Measurements from ENCODE around the gene TGFB2. TPM values are rescaled to one million over a fixed set of nuclear protein-coding genes. Genes with fewer than 3 reads are reported as not detected.
A peak's percentile ranks its signal among the peaks of the same experiment; 100 is the strongest.

Gene TGFB2
- total RNA-seq, 1 experiment from 2014 or later = 2.5 TPM

DNA sequence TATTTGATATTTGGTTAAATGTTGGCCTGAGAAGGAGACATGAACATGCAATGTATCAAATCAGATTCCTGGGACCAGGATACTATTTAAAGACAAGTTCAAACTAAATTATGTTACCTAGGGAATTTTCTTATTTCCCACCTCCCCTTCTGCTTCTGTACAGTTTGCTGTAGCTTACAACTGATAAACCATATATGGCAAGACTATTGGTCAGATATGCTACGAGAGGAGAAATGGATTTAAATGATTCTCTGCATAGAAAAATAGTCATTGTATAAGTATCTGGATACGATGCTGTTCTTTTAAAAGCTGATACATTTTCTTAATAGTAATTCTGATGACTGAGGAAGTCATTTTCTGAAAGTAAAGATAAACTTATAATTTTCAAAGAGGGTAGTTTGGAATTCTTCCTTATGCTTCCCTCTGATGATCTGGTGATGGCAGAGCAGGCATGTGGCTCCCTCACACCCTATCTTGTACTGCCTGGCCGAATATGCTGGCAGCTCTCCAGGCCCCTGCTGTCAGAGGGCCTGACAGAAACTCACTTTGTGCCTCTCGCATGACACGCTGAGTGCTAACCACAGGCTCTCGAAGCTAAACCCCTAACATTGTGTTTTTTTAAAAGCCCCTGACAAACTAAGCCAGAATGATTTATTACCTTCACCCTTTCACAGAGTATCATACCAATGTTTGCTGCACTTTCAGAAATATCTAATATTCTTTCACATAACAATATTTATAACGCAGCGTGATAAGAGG is 40.7 kb upstream of the TGFB2 start (continued):
- TF ChIP-seq, protein P1, sequence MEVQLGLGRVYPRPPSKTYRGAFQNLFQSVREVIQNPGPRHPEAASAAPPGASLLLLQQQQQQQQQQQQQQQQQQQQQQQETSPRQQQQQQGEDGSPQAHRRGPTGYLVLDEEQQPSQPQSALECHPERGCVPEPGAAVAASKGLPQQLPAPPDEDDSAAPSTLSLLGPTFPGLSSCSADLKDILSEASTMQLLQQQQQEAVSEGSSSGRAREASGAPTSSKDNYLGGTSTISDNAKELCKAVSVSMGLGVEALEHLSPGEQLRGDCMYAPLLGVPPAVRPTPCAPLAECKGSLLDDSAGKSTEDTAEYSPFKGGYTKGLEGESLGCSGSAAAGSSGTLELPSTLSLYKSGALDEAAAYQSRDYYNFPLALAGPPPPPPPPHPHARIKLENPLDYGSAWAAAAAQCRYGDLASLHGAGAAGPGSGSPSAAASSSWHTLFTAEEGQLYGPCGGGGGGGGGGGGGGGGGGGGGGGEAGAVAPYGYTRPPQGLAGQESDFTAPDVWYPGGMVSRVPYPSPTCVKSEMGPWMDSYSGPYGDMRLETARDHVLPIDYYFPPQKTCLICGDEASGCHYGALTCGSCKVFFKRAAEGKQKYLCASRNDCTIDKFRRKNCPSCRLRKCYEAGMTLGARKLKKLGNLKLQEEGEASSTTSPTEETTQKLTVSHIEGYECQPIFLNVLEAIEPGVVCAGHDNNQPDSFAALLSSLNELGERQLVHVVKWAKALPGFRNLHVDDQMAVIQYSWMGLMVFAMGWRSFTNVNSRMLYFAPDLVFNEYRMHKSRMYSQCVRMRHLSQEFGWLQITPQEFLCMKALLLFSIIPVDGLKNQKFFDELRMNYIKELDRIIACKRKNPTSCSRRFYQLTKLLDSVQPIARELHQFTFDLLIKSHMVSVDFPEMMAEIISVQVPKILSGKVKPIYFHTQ (CRISPR knock-in tag; IDR thresholded peaks at IDR 0.05) = no peak

DNA sequence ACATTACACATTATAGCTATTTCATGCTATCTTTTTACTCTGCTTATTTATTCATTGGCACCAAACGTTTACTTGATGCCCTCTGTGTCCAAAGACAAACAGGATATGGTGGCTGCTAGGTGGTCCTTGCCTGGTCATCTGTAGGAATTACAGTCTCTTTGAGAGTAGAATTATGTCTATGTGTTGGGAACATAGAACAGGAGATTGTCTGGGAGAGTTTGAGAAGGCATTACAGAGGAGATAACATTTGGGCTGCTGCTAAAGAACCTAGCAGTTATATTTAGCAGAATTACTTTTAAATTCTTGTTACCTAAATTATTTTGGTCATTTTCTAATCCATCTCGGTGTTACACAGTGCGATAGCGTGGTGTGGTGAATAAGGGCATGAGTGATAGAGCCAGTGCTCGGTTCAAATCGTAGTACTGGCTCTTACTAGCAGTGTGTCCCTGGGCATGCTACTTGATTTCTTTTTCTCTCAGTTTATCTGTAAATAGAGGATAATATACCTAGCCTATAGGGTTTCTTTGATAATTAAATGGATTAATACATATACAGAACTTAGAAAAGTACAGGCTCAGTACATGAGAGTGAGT is 39.6 kb upstream of the TGFB2 start:
- Mint-ChIP-seq H3K27ac (peak overlapping the region; percentile 65), H3K4me1 (peaks cover 53% of the 10 kb centered on the region), H3K4me3 (no peak overlapping the region), H3K27me3 (ENCODE audit: low read depth) (no peaks in the 10 kb centered on the region), H3K36me3 (peaks cover 30% of the 10 kb centered on the region), H3K9me3 (no peaks in the 10 kb centered on the region)
- DNase-seq (ENCODE audit: low spot score) (no peak), ATAC-seq (no peak)
- CTCF ChIA-PET = interaction anchor here (1.2 kb wide), 1 partner anchor 1081 kb away, joined by 3 read pairs; no protein-coding TSS in a partner anchor
- POLR2A ChIA-PET = no interaction called here
- TF ChIP-seq ZNF671 (CRISPR knock-in tag; IDR thresholded peaks at IDR 0.05) (no peak), FOXK1 (CRISPR knock-in tag; IDR thresholded peaks at IDR 0.05) (no peak), SMAD3 (CRISPR knock-in tag; IDR thresholded peaks at IDR 0.05; ENCODE audit: borderline replicate concordance) (no peak), ZNF232 (CRISPR knock-in tag; IDR thresholded peaks at IDR 0.05) (no peak), EMX1 (CRISPR knock-in tag; IDR thresholded peaks at IDR 0.05) (no peak), TCF7 (CRISPR knock-in tag; IDR thresholded peaks at IDR 0.05; ENCODE audit: low read depth) (no peak), HMGA2 (CRISPR knock-in tag; IDR thresholded peaks at IDR 0.05) (no peak), ZNF423 (CRISPR knock-in tag; IDR thresholded peaks at IDR 0.05) (no peak)
- TF ChIP-seq, protein P2, sequence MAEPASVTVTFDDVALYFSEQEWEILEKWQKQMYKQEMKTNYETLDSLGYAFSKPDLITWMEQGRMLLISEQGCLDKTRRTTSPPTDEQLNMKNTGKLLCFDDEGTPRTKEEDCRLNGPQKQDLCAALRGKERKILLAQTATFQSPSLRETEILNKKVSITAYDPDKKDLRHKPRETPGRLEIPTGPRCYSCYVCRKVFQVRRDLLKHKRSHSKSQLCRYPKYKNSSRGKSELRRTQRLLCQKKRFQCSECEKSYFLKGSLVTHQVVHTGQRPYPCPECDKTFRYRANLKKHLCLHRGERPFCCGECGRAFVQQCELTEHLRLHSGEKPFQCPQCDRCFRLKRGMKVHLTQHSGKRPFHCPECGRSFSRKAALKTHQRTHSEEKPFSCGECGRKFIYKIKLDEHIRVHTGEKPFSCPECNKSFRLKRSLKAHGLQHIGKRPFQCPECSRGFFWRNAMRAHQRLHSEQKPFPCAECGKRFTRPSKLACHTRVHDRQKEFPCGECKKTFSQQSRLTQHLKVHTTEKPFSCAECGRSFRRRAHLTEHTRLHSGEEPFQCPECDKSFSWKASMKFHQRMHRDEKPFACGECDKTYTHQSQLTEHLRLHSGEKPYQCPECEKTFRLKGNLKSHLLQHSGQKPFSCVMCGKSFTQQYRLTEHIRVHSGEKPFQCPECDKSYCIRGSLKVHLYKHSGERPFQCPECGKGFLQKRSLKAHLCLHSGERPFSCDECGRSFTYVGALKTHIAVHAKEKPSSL (CRISPR knock-in tag; conservative IDR thresholded peaks at IDR 0.05) = no peak
- TF ChIP-seq, protein P3, sequence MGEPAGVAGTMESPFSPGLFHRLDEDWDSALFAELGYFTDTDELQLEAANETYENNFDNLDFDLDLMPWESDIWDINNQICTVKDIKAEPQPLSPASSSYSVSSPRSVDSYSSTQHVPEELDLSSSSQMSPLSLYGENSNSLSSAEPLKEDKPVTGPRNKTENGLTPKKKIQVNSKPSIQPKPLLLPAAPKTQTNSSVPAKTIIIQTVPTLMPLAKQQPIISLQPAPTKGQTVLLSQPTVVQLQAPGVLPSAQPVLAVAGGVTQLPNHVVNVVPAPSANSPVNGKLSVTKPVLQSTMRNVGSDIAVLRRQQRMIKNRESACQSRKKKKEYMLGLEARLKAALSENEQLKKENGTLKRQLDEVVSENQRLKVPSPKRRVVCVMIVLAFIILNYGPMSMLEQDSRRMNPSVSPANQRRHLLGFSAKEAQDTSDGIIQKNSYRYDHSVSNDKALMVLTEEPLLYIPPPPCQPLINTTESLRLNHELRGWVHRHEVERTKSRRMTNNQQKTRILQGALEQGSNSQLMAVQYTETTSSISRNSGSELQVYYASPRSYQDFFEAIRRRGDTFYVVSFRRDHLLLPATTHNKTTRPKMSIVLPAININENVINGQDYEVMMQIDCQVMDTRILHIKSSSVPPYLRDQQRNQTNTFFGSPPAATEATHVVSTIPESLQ (CRISPR knock-in tag; IDR thresholded peaks at IDR 0.05) = no peak
- TF ChIP-seq, protein P4, sequence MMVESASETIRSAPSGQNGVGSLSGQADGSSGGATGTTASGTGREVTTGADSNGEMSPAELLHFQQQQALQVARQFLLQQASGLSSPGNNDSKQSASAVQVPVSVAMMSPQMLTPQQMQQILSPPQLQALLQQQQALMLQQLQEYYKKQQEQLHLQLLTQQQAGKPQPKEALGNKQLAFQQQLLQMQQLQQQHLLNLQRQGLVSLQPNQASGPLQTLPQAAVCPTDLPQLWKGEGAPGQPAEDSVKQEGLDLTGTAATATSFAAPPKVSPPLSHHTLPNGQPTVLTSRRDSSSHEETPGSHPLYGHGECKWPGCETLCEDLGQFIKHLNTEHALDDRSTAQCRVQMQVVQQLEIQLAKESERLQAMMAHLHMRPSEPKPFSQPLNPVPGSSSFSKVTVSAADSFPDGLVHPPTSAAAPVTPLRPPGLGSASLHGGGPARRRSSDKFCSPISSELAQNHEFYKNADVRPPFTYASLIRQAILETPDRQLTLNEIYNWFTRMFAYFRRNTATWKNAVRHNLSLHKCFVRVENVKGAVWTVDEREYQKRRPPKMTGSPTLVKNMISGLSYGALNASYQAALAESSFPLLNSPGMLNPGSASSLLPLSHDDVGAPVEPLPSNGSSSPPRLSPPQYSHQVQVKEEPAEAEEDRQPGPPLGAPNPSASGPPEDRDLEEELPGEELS (CRISPR knock-in tag; IDR thresholded peaks at IDR 0.05) = no peak
- TF ChIP-seq, protein P5, sequence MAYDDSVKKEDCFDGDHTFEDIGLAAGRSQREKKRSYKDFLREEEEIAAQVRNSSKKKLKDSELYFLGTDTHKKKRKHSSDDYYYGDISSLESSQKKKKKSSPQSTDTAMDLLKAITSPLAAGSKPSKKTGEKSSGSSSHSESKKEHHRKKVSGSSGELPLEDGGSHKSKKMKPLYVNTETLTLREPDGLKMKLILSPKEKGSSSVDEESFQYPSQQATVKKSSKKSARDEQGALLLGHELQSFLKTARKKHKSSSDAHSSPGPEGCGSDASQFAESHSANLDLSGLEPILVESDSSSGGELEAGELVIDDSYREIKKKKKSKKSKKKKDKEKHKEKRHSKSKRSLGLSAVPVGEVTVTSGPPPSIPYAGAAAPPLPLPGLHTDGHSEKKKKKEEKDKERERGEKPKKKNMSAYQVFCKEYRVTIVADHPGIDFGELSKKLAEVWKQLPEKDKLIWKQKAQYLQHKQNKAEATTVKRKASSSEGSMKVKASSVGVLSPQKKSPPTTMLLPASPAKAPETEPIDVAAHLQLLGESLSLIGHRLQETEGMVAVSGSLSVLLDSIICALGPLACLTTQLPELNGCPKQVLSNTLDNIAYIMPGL (CRISPR knock-in tag; IDR thresholded peaks at IDR 0.05) = no peak
- TF ChIP-seq, protein P6, sequence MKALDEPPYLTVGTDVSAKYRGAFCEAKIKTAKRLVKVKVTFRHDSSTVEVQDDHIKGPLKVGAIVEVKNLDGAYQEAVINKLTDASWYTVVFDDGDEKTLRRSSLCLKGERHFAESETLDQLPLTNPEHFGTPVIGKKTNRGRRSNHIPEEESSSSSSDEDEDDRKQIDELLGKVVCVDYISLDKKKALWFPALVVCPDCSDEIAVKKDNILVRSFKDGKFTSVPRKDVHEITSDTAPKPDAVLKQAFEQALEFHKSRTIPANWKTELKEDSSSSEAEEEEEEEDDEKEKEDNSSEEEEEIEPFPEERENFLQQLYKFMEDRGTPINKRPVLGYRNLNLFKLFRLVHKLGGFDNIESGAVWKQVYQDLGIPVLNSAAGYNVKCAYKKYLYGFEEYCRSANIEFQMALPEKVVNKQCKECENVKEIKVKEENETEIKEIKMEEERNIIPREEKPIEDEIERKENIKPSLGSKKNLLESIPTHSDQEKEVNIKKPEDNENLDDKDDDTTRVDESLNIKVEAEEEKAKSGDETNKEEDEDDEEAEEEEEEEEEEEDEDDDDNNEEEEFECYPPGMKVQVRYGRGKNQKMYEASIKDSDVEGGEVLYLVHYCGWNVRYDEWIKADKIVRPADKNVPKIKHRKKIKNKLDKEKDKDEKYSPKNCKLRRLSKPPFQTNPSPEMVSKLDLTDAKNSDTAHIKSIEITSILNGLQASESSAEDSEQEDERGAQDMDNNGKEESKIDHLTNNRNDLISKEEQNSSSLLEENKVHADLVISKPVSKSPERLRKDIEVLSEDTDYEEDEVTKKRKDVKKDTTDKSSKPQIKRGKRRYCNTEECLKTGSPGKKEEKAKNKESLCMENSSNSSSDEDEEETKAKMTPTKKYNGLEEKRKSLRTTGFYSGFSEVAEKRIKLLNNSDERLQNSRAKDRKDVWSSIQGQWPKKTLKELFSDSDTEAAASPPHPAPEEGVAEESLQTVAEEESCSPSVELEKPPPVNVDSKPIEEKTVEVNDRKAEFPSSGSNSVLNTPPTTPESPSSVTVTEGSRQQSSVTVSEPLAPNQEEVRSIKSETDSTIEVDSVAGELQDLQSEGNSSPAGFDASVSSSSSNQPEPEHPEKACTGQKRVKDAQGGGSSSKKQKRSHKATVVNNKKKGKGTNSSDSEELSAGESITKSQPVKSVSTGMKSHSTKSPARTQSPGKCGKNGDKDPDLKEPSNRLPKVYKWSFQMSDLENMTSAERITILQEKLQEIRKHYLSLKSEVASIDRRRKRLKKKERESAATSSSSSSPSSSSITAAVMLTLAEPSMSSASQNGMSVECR (CRISPR knock-in tag; IDR thresholded peaks at IDR 0.05; ENCODE audit: borderline replicate concordance) = no peak
- TF ChIP-seq, protein P7, sequence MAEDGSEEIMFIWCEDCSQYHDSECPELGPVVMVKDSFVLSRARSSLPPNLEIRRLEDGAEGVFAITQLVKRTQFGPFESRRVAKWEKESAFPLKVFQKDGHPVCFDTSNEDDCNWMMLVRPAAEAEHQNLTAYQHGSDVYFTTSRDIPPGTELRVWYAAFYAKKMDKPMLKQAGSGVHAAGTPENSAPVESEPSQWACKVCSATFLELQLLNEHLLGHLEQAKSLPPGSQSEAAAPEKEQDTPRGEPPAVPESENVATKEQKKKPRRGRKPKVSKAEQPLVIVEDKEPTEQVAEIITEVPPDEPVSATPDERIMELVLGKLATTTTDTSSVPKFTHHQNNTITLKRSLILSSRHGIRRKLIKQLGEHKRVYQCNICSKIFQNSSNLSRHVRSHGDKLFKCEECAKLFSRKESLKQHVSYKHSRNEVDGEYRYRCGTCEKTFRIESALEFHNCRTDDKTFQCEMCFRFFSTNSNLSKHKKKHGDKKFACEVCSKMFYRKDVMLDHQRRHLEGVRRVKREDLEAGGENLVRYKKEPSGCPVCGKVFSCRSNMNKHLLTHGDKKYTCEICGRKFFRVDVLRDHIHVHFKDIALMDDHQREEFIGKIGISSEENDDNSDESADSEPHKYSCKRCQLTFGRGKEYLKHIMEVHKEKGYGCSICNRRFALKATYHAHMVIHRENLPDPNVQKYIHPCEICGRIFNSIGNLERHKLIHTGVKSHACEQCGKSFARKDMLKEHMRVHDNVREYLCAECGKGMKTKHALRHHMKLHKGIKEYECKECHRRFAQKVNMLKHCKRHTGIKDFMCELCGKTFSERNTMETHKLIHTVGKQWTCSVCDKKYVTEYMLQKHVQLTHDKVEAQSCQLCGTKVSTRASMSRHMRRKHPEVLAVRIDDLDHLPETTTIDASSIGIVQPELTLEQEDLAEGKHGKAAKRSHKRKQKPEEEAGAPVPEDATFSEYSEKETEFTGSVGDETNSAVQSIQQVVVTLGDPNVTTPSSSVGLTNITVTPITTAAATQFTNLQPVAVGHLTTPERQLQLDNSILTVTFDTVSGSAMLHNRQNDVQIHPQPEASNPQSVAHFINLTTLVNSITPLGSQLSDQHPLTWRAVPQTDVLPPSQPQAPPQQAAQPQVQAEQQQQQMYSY (CRISPR knock-in tag; IDR thresholded peaks at IDR 0.05) = no peak

Data from WTC11 (cell line).